ENCODE measurements around the gene AKT1.
"Not testable (repeated sequence)": the region's sequence is repeated elsewhere in the genome, so short reads cannot be mapped to it uniquely, and the experiment has no call there.

AKT1 gene

GRCh38 chr14:104734991-104735779, 60.4 kb downstream of the AKT1 start:
- DNase-seq: no peak

DNA sequence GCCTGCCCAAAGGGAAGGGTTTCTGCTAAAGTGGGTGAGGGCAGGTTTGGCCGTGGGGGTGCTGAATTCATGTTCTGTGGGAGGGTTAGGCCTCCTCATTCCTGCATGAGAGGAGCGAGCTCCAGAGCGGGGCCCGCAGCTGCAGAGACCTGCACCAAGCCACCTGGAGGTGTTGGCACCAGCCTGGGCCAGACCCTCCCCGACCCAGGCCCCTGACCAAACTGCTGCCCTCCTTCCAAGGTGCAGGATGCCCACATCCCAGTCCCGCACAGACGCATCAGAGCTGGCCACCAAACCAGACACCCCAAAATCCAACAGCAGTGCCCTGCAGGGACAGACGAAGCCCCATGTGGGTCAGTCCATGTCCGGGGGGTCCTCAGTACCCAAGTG, 61.0 kb downstream of the AKT1 start:
- DNase-seq: no peak

GRCh38 chr14:104734051-104734587, 61.4 kb downstream of the AKT1 start:
- no peak for DNase-seq

DNA sequence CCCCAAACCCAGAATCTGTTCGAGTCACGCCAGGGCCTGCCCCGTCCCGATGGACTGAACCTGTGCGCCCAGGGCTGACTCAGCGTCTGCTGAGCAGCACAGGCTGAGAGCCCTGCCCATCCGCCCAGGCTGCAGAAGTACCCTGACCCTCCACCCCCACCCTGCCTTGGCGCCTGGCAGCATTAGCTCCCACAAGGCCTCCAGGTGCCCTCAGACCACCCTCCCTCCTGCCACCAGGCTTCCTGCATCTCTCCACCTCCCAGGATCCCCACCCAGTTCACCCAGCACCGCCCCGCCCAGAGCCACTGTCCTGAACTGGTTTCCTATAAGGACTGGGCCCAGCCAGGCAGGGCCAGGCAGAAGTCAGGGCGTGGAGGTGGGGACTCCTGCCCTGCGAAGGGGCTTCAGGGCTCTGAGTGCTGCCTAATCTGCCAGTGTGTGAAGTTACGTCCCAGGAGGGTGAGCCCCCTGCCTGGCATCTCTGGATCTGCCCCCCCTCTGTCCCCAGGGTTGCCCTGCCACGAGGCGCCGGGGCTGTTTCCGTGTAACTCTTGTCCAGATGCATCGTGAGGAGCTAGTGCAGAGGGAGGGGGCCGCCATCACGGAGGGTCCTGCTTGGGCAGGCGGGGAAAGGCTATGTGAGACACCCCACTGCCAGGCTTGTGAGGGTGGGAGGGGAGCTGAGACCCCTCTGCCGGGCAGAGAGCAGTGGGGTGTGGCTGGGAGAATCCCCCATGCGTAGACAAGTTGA, 62.4 kb downstream of the AKT1 start:
- no peak for DNase-seq

- no peak for DNase-seq
Observed at GRCh38 chr14:104732355-104732804, 63.2 kb downstream of the AKT1 start.

DNA sequence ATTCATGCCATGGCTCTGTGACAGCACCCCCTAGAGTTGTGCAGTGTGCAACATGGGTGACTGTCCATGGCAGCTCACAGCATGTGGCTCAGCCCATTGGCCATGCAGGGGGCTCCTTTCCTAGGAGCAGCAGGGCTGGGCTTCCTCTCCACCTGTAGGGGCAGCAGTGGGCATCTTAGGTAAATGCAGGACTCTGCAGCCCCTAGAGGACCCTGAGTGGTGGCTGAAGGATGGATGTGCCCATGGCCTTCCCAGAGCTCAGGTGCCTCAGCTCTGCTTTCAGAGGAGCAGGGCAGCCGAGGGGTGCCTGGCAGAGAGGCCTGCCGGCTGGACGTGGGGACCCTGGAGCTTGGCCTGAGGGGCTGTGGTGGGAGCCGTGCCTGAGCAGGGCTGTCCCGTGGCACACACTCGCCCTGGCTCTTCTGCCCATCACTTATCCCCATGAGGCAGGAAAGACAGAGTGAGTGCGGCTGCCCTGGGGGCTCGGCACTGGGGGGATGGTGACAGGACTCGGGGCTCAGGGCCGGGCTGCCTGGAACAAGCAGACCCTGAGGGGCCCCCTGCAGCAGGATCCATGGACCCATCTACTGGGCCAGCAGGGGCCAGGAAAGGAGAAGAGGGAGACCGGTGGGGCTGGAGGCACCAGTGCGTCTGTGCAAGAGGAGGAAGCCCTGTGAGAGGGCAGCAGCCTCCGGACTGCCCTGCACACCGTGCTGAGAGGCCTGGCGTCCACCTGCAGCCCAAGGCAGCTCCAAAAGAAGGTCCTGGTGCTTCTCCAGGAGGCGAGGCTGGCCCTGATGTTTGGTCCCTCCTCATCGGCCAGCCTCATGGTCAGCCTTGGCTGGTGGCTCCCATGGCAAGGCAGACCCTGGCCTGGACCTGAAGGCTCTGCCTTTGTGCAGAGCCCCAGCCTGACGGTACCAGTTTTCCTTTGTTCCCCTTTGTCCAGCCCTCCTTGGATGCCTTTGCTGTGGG, 63.9 kb downstream of the AKT1 start:
- no peak for DNase-seq

GRCh38 chr14:104730487-104730886, 65.1 kb downstream of the AKT1 start:
- DNase-seq: no peak

DNA sequence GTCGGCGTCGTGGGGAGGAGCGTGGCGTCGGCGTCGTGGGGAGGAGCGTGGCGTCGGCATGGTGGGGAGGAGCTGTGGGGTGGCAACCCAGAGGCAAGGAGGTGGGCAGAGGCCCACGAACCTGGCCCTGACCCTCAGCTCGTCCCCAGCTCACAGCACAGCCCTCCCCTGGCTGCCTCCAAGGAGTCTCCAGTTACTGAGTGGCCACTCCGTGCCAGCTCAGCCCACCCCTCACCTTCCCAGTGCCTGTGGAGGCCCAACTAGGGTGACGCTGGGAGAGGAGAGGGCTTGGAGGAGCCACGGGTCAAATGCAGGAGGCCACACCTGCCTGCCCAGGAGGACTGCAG, 65.7 kb downstream of the AKT1 start:
- DNase-seq: no peak

DNA sequence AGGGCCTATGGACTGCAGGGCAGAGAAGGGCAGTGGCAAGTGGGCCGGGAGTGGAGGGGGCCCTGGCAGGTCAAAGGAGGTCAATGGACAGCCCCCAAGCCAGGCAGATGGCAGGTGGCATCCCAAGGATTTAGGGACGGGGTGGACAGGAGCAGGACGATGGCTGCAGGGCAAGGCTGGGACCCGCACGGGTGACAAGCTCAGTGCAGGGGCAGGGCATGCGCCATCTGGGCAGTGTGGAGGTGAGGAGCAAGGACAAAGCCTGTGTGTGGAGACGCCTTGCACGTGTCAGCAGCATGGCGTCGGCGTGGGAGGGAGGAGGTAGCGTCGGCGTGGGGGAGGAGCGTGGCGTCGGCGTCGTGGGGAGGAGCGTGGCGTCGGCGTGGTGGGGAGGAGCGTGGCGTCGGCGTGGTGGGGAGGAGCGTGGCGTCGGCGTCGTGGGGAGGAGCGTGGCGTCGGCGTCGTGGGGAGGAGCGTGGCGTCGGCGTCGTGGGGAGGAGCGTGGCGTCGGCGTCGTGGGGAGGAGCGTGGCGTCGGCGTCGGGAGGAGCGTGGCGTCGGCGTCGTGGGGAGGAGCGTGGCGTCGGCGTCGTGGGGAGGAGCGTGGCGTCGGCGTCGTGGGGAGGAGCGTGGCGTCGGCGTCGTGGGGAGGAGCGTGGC, 66.2 kb downstream of the AKT1 start:
- DNase-seq: not testable (repeated sequence)

- DNase-seq: no peak
Observed at GRCh38 chr14:104728631-104729030, 66.9 kb downstream of the AKT1 start.

- DNase-seq: no peak
Observed at GRCh38 chr14:104726600-104727451, 68.7 kb downstream of the AKT1 start.

DNA sequence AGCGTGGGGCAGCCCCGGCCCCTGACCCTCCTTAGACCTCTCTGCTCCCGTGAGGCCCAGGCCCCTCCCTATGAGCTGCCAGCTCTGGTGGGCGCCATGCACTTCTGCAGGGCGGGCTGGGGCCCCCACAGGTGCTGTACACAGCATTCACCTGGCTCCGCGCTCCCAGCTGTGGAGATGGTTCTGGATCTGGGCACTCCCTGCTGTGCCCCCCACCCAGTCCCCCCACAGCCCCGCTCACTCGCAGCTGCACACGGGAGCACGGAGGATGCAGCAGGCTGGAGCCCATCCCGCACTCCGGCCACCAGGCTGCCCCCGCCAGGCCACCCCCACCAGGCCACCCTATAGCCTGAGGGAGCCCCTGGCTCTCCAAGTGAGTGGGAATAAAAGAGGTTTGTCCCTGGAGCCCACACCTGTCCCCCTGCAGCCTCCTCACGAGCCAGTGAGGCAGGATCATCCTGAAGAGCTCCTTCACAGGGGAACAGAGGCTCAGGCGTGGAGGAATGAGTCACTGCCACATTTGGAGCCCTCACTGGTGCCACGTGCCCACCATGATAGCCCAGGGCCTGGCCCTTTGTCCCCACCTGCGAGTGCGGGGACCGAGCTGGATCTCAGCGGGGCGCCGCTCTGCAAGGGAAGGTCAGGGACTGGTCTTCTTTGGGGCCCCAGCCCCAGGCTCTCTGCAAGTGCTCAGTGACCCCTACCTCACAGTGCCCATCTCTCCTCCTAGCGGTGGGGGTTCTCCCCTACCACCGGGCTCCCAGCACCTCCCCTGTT, 69.6 kb downstream of the AKT1 start:
- no peak for DNase-seq

GRCh38 chr14:104724981-104725771, 70.4 kb downstream of the AKT1 start:
- DNase-seq: no peak

DNA sequence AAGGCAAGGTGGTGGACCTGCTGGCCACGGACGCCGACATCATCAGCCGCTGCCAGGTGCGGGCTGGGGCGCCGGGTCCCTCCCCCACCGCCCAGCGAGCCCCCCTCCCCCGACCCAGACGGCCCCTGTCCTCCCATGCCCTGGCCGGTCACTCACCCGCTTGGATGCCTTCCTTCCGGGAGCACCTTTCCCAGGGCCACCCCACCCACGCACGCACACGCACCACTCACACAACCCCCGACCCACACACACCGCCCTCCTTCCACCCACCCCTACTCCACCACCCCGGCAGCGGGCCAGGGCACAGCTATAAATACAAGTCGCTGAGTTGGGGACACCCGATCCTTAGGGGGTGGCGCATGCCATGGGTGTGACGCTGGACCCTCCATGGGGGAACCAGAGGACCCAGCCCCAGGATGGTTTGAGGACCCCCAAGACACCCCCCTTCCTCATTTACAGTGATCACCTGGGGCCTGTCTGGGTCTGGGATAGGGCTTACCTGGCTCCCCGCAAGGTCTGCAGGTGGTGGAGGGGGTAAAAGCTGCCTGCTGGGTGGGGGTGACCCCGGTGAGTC, 71.1 kb downstream of the AKT1 start:
- DNase-seq: no peak

GRCh38 chr14:104723651-104724406, 71.7 kb downstream of the AKT1 start, which contains the start of gene ADSS1:
TSS of gene ADSS1 (plus strand) at chr14:104724229. CDS start at chr14:104724271, 42 bp downstream.
- peak; percentile 28 for DNase-seq

- DNase-seq: no peak
Observed at GRCh38 chr14:104722938-104723650, 72.5 kb downstream of the AKT1 start.

All from CD4-positive, alpha-beta T cell treated with Interleukin-4 for 4 hours (primary cell).